H1 (cell line): ENCODE data around the gene CAPZA2. TPM values are rescaled to one million over a fixed set of nuclear protein-coding genes. Genes with fewer than 3 reads are reported as not detected.

Source experiments
- ATF2 ChIP-seq: IDR thresholded peaks from 2 replicates; pipeline ENCODE4 v1.6.1; 2012; ENCODE audit warnings: low read length, inconsistent platforms
- GTF2F1 ChIP-seq: IDR thresholded peaks from 2 replicates; pipeline ENCODE4 v1.6.1; 2012; ENCODE audit warnings: low read depth, low read length, improper control_type of control experiment, borderline replicate concordance
- JUND ChIP-seq: IDR thresholded peaks from 2 replicates; pipeline ENCODE4 v1.6.1; 2011; ENCODE audit warnings: mild to moderate bottlenecking, improper control_type of control experiment, low read length
- KDM5A ChIP-seq: fragments of 200-600 bp; IDR thresholded peaks from 2 replicates; pipeline ENCODE4 v1.7.1; 2012; ENCODE audit warnings: mild to moderate bottlenecking, low read length, inconsistent platforms, mixed read lengths
- NRF1 ChIP-seq: IDR thresholded peaks from 2 replicates; pipeline ENCODE4 v1.6.1; 2011; ENCODE audit warnings: mild to moderate bottlenecking, low read depth, low read length, improper control_type of control experiment
- RBBP5 ChIP-seq: IDR thresholded peaks from 2 replicates; pipeline ENCODE4 v1.7.1; 2012; ENCODE audit warnings: low read depth, mild to moderate bottlenecking, inconsistent platforms, low read length, moderate library complexity, borderline replicate concordance
- SP2 ChIP-seq: IDR thresholded peaks from 2 replicates; pipeline ENCODE4 v1.6.1; 2012; ENCODE audit warnings: mild to moderate bottlenecking, low read length, inconsistent platforms
- TEAD4 ChIP-seq: IDR thresholded peaks from 2 replicates; pipeline ENCODE4 v1.6.1; 2012; ENCODE audit warnings: low read depth, low read length, inconsistent platforms, mixed read lengths
- polyA plus RNA-seq, 7 experiments: library from polyadenylated mRNA; depleted of rRNA in 3 of 7; stranded (reverse) in 5 of 7; unstranded in 2 of 7; fragments of >200 nt in 5 of 7; fragments of 200-250 nt in 2 of 7; gene quantifications; 1 replicate in 5 of 7; 2 replicates in 1 of 7; 4 replicates in 1 of 7; pipeline versions ENCODE4 v1.2.1 to v1.2.3, GENCODE V29; 2011 to 2013; ENCODE audit warnings: missing spikeins in 2 of 7, mixed read lengths in 2 of 7
- total RNA-seq: library from RNA; stranded (reverse); fragmentation: NEBNext Ultra II Directional; extraction: Animal tissue kit (Norgen Biotek cat#: 25700); gene quantifications from 2 replicates; pipeline ENCODE4 v1.2.1, GENCODE V29; 2021
- TF ChIP-seq, protein P1 (sequence below): fragments of 300-600 bp; sonication (generic); IDR thresholded peaks from 2 replicates; pipeline ENCODE4 v1.7.1; 2012; ENCODE audit warnings: low read length, moderate library complexity, mild to moderate bottlenecking, inconsistent platforms; ENCODE audit not compliant: insufficient replicate concordance

CAPZA2 gene
- total and polyA plus RNA-seq, 2 of the 8 experiments (the other 6 are each of a cell fraction or from before 2014, with no cell fraction given): 33.2 to 145 TPM

- TF ChIP-seq, protein P1, sequence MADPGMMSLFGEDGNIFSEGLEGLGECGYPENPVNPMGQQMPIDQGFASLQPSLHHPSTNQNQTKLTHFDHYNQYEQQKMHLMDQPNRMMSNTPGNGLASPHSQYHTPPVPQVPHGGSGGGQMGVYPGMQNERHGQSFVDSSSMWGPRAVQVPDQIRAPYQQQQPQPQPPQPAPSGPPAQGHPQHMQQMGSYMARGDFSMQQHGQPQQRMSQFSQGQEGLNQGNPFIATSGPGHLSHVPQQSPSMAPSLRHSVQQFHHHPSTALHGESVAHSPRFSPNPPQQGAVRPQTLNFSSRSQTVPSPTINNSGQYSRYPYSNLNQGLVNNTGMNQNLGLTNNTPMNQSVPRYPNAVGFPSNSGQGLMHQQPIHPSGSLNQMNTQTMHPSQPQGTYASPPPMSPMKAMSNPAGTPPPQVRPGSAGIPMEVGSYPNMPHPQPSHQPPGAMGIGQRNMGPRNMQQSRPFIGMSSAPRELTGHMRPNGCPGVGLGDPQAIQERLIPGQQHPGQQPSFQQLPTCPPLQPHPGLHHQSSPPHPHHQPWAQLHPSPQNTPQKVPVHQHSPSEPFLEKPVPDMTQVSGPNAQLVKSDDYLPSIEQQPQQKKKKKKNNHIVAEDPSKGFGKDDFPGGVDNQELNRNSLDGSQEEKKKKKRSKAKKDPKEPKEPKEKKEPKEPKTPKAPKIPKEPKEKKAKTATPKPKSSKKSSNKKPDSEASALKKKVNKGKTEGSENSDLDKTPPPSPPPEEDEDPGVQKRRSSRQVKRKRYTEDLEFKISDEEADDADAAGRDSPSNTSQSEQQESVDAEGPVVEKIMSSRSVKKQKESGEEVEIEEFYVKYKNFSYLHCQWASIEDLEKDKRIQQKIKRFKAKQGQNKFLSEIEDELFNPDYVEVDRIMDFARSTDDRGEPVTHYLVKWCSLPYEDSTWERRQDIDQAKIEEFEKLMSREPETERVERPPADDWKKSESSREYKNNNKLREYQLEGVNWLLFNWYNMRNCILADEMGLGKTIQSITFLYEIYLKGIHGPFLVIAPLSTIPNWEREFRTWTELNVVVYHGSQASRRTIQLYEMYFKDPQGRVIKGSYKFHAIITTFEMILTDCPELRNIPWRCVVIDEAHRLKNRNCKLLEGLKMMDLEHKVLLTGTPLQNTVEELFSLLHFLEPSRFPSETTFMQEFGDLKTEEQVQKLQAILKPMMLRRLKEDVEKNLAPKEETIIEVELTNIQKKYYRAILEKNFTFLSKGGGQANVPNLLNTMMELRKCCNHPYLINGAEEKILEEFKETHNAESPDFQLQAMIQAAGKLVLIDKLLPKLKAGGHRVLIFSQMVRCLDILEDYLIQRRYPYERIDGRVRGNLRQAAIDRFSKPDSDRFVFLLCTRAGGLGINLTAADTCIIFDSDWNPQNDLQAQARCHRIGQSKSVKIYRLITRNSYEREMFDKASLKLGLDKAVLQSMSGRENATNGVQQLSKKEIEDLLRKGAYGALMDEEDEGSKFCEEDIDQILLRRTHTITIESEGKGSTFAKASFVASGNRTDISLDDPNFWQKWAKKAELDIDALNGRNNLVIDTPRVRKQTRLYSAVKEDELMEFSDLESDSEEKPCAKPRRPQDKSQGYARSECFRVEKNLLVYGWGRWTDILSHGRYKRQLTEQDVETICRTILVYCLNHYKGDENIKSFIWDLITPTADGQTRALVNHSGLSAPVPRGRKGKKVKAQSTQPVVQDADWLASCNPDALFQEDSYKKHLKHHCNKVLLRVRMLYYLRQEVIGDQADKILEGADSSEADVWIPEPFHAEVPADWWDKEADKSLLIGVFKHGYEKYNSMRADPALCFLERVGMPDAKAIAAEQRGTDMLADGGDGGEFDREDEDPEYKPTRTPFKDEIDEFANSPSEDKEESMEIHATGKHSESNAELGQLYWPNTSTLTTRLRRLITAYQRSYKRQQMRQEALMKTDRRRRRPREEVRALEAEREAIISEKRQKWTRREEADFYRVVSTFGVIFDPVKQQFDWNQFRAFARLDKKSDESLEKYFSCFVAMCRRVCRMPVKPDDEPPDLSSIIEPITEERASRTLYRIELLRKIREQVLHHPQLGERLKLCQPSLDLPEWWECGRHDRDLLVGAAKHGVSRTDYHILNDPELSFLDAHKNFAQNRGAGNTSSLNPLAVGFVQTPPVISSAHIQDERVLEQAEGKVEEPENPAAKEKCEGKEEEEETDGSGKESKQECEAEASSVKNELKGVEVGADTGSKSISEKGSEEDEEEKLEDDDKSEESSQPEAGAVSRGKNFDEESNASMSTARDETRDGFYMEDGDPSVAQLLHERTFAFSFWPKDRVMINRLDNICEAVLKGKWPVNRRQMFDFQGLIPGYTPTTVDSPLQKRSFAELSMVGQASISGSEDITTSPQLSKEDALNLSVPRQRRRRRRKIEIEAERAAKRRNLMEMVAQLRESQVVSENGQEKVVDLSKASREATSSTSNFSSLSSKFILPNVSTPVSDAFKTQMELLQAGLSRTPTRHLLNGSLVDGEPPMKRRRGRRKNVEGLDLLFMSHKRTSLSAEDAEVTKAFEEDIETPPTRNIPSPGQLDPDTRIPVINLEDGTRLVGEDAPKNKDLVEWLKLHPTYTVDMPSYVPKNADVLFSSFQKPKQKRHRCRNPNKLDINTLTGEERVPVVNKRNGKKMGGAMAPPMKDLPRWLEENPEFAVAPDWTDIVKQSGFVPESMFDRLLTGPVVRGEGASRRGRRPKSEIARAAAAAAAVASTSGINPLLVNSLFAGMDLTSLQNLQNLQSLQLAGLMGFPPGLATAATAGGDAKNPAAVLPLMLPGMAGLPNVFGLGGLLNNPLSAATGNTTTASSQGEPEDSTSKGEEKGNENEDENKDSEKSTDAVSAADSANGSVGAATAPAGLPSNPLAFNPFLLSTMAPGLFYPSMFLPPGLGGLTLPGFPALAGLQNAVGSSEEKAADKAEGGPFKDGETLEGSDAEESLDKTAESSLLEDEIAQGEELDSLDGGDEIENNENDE: no peak
- TF ChIP-seq NRF1: no peak
- TF ChIP-seq KDM5A: no peak
- no peak for TF ChIP-seq RBBP5
- TF ChIP-seq ATF2: no peak
- no peak for TF ChIP-seq GTF2F1
- no peak for TF ChIP-seq TEAD4
- no peak for TF ChIP-seq JUND
- no peak for TF ChIP-seq SP2
Measured at GRCh38 chr7:116963234-116963633, 100.8 kb downstream of the CAPZA2 start (continued).
